ENCODE data around the gene BYSL.

BYSL gene

DNA sequence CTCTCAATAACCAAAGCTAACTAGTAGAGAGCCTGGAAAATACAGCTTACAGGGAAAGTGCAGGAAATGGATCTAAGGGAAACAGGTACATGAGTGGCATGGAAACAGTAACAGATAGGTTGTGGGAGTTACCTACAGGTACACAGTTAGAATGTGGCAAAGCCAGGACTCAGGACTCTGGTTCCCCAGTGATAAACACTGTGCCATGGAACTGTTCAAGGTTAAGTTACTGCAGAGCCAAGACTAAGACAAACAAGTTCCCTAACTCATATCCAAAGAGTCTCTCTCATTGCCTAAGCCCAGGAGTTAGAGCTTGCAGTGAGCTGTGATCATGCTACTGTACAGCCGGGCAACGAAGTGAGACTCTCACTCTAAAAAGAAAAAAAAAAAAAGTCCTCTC, 7.0 kb upstream of the BYSL start:
- no peaks in the 10 kb centered on the region for H3K27me3 ChIP-seq (ENCODE audit: control insufficient read depth, low read length)
- peaks cover 56% of the 10 kb centered on the region for H3K36me3 ChIP-seq (ENCODE audit: control insufficient read depth, low read length)
- H3K79me2 ChIP-seq (ENCODE audit: control insufficient read depth, low read length) = peaks cover 47% of the 10 kb centered on the region
- H3K27ac ChIP-seq (ENCODE audit: low read depth, low read length) = no peak overlapping the region
- H3K4me3 ChIP-seq (ENCODE audit: low read length) = no peak overlapping the region
- H3K9me2 ChIP-seq (replicated peaks; ENCODE audit: control insufficient read depth, low read length) = no peaks in the 10 kb centered on the region
- no peaks in the 10 kb centered on the region for H3F3A ChIP-seq (ENCODE audit: control insufficient read depth, insufficient read depth)
- no peak overlapping the region for H3K4me2 ChIP-seq (ENCODE audit: low read length)
- TF ChIP-seq EZH2phosphoT487 (IDR thresholded peaks at IDR 0.05; ENCODE audit: borderline replicate concordance, low read length) = no peak
- TF ChIP-seq, protein P1, sequence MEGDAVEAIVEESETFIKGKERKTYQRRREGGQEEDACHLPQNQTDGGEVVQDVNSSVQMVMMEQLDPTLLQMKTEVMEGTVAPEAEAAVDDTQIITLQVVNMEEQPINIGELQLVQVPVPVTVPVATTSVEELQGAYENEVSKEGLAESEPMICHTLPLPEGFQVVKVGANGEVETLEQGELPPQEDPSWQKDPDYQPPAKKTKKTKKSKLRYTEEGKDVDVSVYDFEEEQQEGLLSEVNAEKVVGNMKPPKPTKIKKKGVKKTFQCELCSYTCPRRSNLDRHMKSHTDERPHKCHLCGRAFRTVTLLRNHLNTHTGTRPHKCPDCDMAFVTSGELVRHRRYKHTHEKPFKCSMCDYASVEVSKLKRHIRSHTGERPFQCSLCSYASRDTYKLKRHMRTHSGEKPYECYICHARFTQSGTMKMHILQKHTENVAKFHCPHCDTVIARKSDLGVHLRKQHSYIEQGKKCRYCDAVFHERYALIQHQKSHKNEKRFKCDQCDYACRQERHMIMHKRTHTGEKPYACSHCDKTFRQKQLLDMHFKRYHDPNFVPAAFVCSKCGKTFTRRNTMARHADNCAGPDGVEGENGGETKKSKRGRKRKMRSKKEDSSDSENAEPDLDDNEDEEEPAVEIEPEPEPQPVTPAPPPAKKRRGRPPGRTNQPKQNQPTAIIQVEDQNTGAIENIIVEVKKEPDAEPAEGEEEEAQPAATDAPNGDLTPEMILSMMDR (IDR thresholded peaks at IDR 0.05; ENCODE audit: low read depth, low read length, poor library complexity, severe bottlenecking) = no peak
- H3K9me3 ChIP-seq (ENCODE audit: control insufficient read depth, insufficient read depth, low read length) = no peaks in the 10 kb centered on the region
- H3K4me1 ChIP-seq (ENCODE audit: control insufficient read depth, low read length) = peaks cover 4% of the 10 kb centered on the region
- no peaks in the 10 kb centered on the region for H4K20me1 ChIP-seq (ENCODE audit: control insufficient read depth, insufficient read depth, low read depth, low read length)

- Histone ChIP-seq H3K9me3 (ENCODE audit: control insufficient read depth, insufficient read depth, low read length) (no peaks in the 10 kb centered on the region), H3K4me3 (ENCODE audit: low read length) (no peak overlapping the region), H3K36me3 (ENCODE audit: control insufficient read depth, low read length) (peaks cover 52% of the 10 kb centered on the region), H3K79me2 (ENCODE audit: control insufficient read depth, low read length) (peaks cover 52% of the 10 kb centered on the region), H3F3A (ENCODE audit: control insufficient read depth, insufficient read depth) (no peaks in the 10 kb centered on the region), H3K4me1 (ENCODE audit: control insufficient read depth, low read length) (peaks cover 11% of the 10 kb centered on the region), H4K20me1 (ENCODE audit: control insufficient read depth, insufficient read depth, low read depth, low read length) (no peaks in the 10 kb centered on the region), H3K9me2 (replicated peaks; ENCODE audit: control insufficient read depth, low read length) (no peaks in the 10 kb centered on the region), H3K27me3 (ENCODE audit: control insufficient read depth, low read length) (no peaks in the 10 kb centered on the region), H3K4me2 (ENCODE audit: low read length) (no peak overlapping the region), H3K27ac (ENCODE audit: low read depth, low read length) (no peak overlapping the region)
- TF ChIP-seq, protein P1 (IDR thresholded peaks at IDR 0.05; ENCODE audit: low read depth, low read length, poor library complexity, severe bottlenecking) = no peak
- no peak for TF ChIP-seq EZH2phosphoT487 (IDR thresholded peaks at IDR 0.05; ENCODE audit: borderline replicate concordance, low read length)
Measured at GRCh38 chr6:41914869-41915530, 6.3 kb upstream of the BYSL start.

DNA sequence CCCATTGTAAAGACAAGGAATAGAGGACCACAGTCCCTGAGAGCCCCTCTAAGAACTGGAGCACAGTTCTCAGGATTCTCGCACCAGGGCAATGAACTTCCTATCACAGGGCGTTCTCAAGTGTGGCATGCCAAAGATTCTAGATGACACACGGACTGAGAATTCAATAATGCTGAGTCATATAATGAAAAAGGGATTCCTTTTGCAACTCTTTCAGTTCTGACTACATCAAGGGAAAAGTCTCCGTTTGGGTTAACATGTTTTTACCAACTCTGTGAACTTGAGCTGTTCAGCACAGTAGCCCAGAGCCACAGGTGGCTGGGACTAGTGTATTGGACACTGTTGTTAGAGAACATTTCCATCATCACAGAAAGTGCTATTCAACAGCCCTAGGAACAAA, 3.8 kb upstream of the BYSL start:
- no peak for TF ChIP-seq EZH2phosphoT487 (IDR thresholded peaks at IDR 0.05; ENCODE audit: borderline replicate concordance, low read length)
- TF ChIP-seq, protein P1 (IDR thresholded peaks at IDR 0.05; ENCODE audit: low read depth, low read length, poor library complexity, severe bottlenecking) = no peak
- H3K4me1 ChIP-seq (ENCODE audit: control insufficient read depth, low read length) = peaks cover 16% of the 10 kb centered on the region
- peaks cover 75% of the 10 kb centered on the region for H3K79me2 ChIP-seq (ENCODE audit: control insufficient read depth, low read length)
- H3K27ac ChIP-seq (ENCODE audit: low read depth, low read length) = no peak overlapping the region
- peaks cover 53% of the 10 kb centered on the region for H3K36me3 ChIP-seq (ENCODE audit: control insufficient read depth, low read length)
- no peaks in the 10 kb centered on the region for H3K9me3 ChIP-seq (ENCODE audit: control insufficient read depth, insufficient read depth, low read length)
- no peak overlapping the region for H3K4me2 ChIP-seq (ENCODE audit: low read length)
- H4K20me1 ChIP-seq (ENCODE audit: control insufficient read depth, insufficient read depth, low read depth, low read length) = peaks cover 2% of the 10 kb centered on the region; the same call in 1 of the 2 replicates
- no peaks in the 10 kb centered on the region for H3F3A ChIP-seq (ENCODE audit: control insufficient read depth, insufficient read depth)
- H3K27me3 ChIP-seq (ENCODE audit: control insufficient read depth, low read length) = no peaks in the 10 kb centered on the region
- no peak overlapping the region for H3K4me3 ChIP-seq (ENCODE audit: low read length)
- H3K9me2 ChIP-seq (replicated peaks; ENCODE audit: control insufficient read depth, low read length) = no peaks in the 10 kb centered on the region
